K562 (cell line): Measurements from ENCODE around the gene TTC16. TPM values are rescaled to one million over a fixed set of nuclear protein-coding genes. Genes with fewer than 3 reads are reported as not detected.
A peak's percentile ranks its signal among the peaks of the same experiment; 100 is the strongest.

Experiments used
- ARNT ChIP-seq, 2 experiments: fragments of 450-650 bp; IDR thresholded peaks; 2 replicates each; pipeline ENCODE4 v1.6.1; 2016; ENCODE audit warnings: mild to moderate bottlenecking in 1 of 2
- CAMTA2 ChIP-seq: fragments of 250-450 bp; sonication (Bioruptor Pico); conservative IDR thresholded peaks from 2 replicates; pipeline ENCODE4 v1.5.1; 2022
- CREB1 ChIP-seq, 2 experiments: sonication (generic) in 1 of 2; formaldehyde crosslinking in 1 of 2; IDR thresholded peaks; 2 replicates each; pipeline versions ENCODE4 v1.6.1 to v1.8.0; 2012 to 2022; ENCODE audit warnings: inconsistent platforms in 1 of 2, mild to moderate bottlenecking in 1 of 2, missing genetic modification reagents in 1 of 2, moderate library complexity in 1 of 2
- ELK3 ChIP-seq: fragments of 450-650 bp; formaldehyde crosslinking; IDR thresholded peaks from 2 replicates; pipeline ENCODE4 v1.4.0; 2020; ENCODE audit warnings: mild to moderate bottlenecking
- HDAC2 ChIP-seq: fragments of 450-650 bp; IDR thresholded peaks from 2 replicates; pipeline ENCODE4 v1.6.1; 2016; ENCODE audit warnings: mild to moderate bottlenecking
- HINFP ChIP-seq: fragments of 450-650 bp; conservative IDR thresholded peaks from 2 replicates; pipeline ENCODE4 v1.6.1; 2016; ENCODE audit warnings: missing genetic modification characterization, low read depth, mild to moderate bottlenecking, control low read depth, missing compliant biosample characterization
- KLF10 ChIP-seq: fragments of 250-450 bp; sonication (Bioruptor Pico); IDR thresholded peaks from 2 replicates; pipeline ENCODE4 v1.6.1; 2021; ENCODE audit warnings: matching md5 sums
- MYC ChIP-seq, 2 experiments: fragments of 250-450 bp in 1 of 2; sonication (Bioruptor Pico) in 1 of 2; IDR thresholded peaks; 2 replicates each; pipeline versions ENCODE4 v1.5.1 to v1.6.1; 2012 to 2021; ENCODE audit warnings: low read depth in 2 of 2, borderline replicate concordance in 1 of 2, improper control_type of control experiment in 1 of 2, low read length in 1 of 2, mild to moderate bottlenecking in 1 of 2, moderate library complexity in 1 of 2
- PHF8 ChIP-seq: fragments of 200-600 bp; sonication (generic); IDR thresholded peaks from 2 replicates; pipeline ENCODE4 v1.6.1; 2012; ENCODE audit warnings: mixed run types, mild to moderate bottlenecking, inconsistent platforms, low read length, moderate library complexity, borderline replicate concordance
- PML ChIP-seq: IDR thresholded peaks from 2 replicates; pipeline ENCODE4 v1.6.1; 2012; ENCODE audit warnings: low read length, inconsistent platforms
- PTRF ChIP-seq: fragments of 450-650 bp; IDR thresholded peaks from 2 replicates; pipeline ENCODE4 v1.6.1; 2016; ENCODE audit warnings: mild to moderate bottlenecking, missing genetic modification characterization, missing compliant biosample characterization
- SNRNP70 ChIP-seq: fragments of 200-400 bp; formaldehyde crosslinking; optimal IDR thresholded peaks from 2 replicates; pipeline ENCODE3; 2017; ENCODE audit warnings: low read depth, low read length
- TAF7 ChIP-seq: fragments of 450-650 bp; IDR thresholded peaks from 2 replicates; pipeline ENCODE4 v1.6.1; 2016; ENCODE audit warnings: missing genetic modification characterization, missing compliant biosample characterization
- TBP ChIP-seq: optimal IDR thresholded peaks from 2 replicates; pipeline ENCODE3; 2011; ENCODE audit warnings: low read depth, low read length, improper control_type of control experiment
- UBTF ChIP-seq, 2 experiments: IDR thresholded peaks; 2 replicates each; pipeline ENCODE4 v1.6.1; 2012; ENCODE audit warnings: improper control_type of control experiment in 2 of 2, low read depth in 2 of 2, low read length in 2 of 2, borderline replicate concordance in 1 of 2
- ZFP1 ChIP-seq: fragments of 450-650 bp; formaldehyde crosslinking; IDR thresholded peaks from 2 replicates; pipeline ENCODE4 v1.4.0; 2020; ENCODE audit warnings: mild to moderate bottlenecking, mixed read lengths
- polyA plus RNA-seq, 8 experiments: library from polyadenylated mRNA; depleted of rRNA in 4 of 8; stranded (reverse) in 5 of 8; unstranded in 3 of 8; fragments of >200 nt; fragmentation: Nextera tagmentation in 2 of 8; fragmentation: Illumina TruSeq in 1 of 8; extraction: Ambion mirVana in 2 of 8; extraction: Trizol in 1 of 8; gene quantifications; 2 replicates each; pipeline versions ENCODE4 v1.2.1 to v1.2.3, GENCODE V29; 2011 to 2014; ENCODE audit warnings: inconsistent platforms in 1 of 8, missing spikeins in 1 of 8
- total RNA-seq, 7 experiments: library from RNA; depleted of rRNA in 6 of 7; stranded (reverse); fragments of >200 nt in 6 of 7; fragmentation: Illumina TruSeq in 2 of 7; extraction: Trizol in 2 of 7; gene quantifications; 2 replicates each; pipeline versions ENCODE4 v1.2.1 to v1.2.3, GENCODE V29; 2011 to 2021; ENCODE audit warnings: low replicate concordance in 1 of 7
- TF ChIP-seq, protein P1 (sequence below): sonication (generic); formaldehyde crosslinking; IDR thresholded peaks from 2 replicates; pipeline ENCODE4 v1.8.1; 2023; ENCODE audit warnings: mild to moderate bottlenecking, missing genetic modification reagents
- TF ChIP-seq, protein P2 (sequence below): fragments of 450-650 bp; IDR thresholded peaks from 2 replicates; pipeline ENCODE4 v1.6.1; 2016

Gene TTC16
- total and polyA plus RNA-seq, 9 of the 15 experiments (the other 6 are each of a cell fraction or from before 2014, with no cell fraction given): 0.11 TPM; not detected in 8

- TF ChIP-seq ELK3 (CRISPR knock-in tag) (no peak), ZFP1 (CRISPR knock-in tag) (0 out of 2 replicates have a peak, but pooled peaks have one; percentile 17), CAMTA2 (CRISPR knock-in tag) (no peak), PTRF (0 out of 2 replicates have a peak, but pooled peaks have one; percentile 48), PML (peak; percentile 67), PHF8 (peak; percentile 77; the same call in 1 of the 2 replicates), CREB1 (IDR thresholded peaks at IDR 0.05) (0 out of 2 replicates have a peak, but pooled peaks have one; percentile 32), CREB1 (CRISPR knock-in tag; IDR thresholded peaks at IDR 0.05) (peak; percentile 82), ARNT (IDR thresholded peaks at IDR 0.05) (0 out of 4 replicates have a peak, but pooled peaks of 1 of the 2 experiments have one; percentile 40), UBTF (IDR thresholded peaks at IDR 0.05; ENCODE audit: borderline replicate concordance in 1 of 2, low read depth in 2 of 2, low read length in 2 of 2) (peak in 1 of 2 experiments; percentile 82; a peak in 2 of 4 replicates), KLF10 (CRISPR knock-in tag) (no peak), MYC (IDR thresholded peaks at IDR 0.05; ENCODE audit: low read depth, low read length) (peak; percentile 85), MYC (CRISPR knock-in tag; IDR thresholded peaks at IDR 0.05; ENCODE audit: borderline replicate concordance, low read depth) (peak; percentile 70; the same call in 1 of the 2 replicates), TAF7 (tag) (no peak), HINFP (tag) (no peak; the same call in 1 of the 2 replicates), SNRNP70 (no peak), TBP (peak; percentile 86), HDAC2 (peak; percentile 26)
- TF ChIP-seq, protein P1, sequence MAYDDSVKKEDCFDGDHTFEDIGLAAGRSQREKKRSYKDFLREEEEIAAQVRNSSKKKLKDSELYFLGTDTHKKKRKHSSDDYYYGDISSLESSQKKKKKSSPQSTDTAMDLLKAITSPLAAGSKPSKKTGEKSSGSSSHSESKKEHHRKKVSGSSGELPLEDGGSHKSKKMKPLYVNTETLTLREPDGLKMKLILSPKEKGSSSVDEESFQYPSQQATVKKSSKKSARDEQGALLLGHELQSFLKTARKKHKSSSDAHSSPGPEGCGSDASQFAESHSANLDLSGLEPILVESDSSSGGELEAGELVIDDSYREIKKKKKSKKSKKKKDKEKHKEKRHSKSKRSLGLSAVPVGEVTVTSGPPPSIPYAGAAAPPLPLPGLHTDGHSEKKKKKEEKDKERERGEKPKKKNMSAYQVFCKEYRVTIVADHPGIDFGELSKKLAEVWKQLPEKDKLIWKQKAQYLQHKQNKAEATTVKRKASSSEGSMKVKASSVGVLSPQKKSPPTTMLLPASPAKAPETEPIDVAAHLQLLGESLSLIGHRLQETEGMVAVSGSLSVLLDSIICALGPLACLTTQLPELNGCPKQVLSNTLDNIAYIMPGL (CRISPR knock-in tag): no peak
- TF ChIP-seq, protein P2, sequence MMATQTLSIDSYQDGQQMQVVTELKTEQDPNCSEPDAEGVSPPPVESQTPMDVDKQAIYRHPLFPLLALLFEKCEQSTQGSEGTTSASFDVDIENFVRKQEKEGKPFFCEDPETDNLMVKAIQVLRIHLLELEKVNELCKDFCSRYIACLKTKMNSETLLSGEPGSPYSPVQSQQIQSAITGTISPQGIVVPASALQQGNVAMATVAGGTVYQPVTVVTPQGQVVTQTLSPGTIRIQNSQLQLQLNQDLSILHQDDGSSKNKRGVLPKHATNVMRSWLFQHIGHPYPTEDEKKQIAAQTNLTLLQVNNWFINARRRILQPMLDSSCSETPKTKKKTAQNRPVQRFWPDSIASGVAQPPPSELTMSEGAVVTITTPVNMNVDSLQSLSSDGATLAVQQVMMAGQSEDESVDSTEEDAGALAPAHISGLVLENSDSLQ: peak; percentile 50
These were observed 16.8 kb upstream of the TTC16 start (continued) for GRCh38 chr9:127698985-127699670.
